ENCODE results near the gene SHCBP1. TPM values are rescaled to one million over a fixed set of nuclear protein-coding genes. Genes with fewer than 3 reads are reported as not detected.

The SHCBP1 gene
- total and polyA plus RNA-seq, 9 of the 15 experiments (the other 6 are each of a cell fraction or from before 2014, with no cell fraction given) = 6.2 to 29.6 (median 19.7) TPM

DNA sequence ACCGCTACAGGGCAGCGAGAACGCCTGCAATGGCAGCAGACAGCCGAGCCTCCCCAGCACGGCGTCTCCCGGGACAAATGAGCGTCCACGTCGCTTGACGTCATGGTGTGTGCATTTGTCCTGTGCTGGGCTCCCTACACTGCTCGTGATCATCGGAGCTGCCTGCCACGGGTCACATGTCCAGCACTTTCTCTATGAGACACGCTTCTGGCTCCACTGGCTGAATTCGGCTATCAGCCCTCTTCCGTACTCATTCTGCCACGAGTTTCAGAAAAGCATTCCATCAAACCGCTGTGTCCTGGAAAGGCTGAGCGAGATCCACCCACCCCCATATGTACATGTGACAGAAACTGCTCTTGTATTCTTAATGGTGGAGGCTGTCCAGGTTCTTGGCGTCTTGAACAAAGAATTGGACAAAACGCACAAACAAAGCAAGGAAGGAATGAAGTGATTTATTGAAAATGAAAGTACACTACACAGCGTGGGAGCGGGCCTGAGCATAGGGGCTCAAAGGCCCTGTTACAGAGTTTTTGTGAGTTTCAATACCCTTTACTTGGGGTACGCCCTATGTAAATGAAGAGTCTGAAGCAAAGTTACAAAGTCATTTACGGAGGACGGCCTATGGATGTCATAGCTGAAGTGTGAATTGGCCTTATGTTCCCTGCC, 28.5 kb upstream of the SHCBP1 start (continued):
- TF ChIP-seq CAMTA2 (CRISPR knock-in tag; conservative IDR thresholded peaks at IDR 0.05) (no peak), RCOR1 (IDR thresholded peaks at IDR 0.05; ENCODE audit: borderline replicate concordance in 1 of 2, low read depth in 2 of 2, low read length in 2 of 2) (no peak), MTA2 (IDR thresholded peaks at IDR 0.05; ENCODE audit: low read depth) (no peak), TCF15 (CRISPR knock-in tag; IDR thresholded peaks at IDR 0.05) (no peak), PCBP2 (IDR thresholded peaks at IDR 0.05; ENCODE audit: low read depth, low read length, poor library complexity, severe bottlenecking) (no peak), ZNF449 (CRISPR knock-in tag; IDR thresholded peaks at IDR 0.05) (no peak), POLR2G (IDR thresholded peaks at IDR 0.05; ENCODE audit: low read depth, low read length) (no peak), MAFF (IDR thresholded peaks at IDR 0.05; ENCODE audit: low read length) (no peak), MYC (IDR thresholded peaks at IDR 0.05; ENCODE audit: low read depth, low read length) (peak; percentile 23; the same call in 1 of the 2 replicates), MYC (CRISPR knock-in tag; IDR thresholded peaks at IDR 0.05; ENCODE audit: borderline replicate concordance, low read depth) (0 out of 2 replicates have a peak, but pooled peaks have one; percentile 16), ZNF764 (CRISPR knock-in tag; IDR thresholded peaks at IDR 0.05; ENCODE audit: low read depth) (no peak), L3MBTL2 (IDR thresholded peaks at IDR 0.05) (peak; percentile 62; the same call in 1 of the 2 replicates)
- TF ChIP-seq, protein P1, sequence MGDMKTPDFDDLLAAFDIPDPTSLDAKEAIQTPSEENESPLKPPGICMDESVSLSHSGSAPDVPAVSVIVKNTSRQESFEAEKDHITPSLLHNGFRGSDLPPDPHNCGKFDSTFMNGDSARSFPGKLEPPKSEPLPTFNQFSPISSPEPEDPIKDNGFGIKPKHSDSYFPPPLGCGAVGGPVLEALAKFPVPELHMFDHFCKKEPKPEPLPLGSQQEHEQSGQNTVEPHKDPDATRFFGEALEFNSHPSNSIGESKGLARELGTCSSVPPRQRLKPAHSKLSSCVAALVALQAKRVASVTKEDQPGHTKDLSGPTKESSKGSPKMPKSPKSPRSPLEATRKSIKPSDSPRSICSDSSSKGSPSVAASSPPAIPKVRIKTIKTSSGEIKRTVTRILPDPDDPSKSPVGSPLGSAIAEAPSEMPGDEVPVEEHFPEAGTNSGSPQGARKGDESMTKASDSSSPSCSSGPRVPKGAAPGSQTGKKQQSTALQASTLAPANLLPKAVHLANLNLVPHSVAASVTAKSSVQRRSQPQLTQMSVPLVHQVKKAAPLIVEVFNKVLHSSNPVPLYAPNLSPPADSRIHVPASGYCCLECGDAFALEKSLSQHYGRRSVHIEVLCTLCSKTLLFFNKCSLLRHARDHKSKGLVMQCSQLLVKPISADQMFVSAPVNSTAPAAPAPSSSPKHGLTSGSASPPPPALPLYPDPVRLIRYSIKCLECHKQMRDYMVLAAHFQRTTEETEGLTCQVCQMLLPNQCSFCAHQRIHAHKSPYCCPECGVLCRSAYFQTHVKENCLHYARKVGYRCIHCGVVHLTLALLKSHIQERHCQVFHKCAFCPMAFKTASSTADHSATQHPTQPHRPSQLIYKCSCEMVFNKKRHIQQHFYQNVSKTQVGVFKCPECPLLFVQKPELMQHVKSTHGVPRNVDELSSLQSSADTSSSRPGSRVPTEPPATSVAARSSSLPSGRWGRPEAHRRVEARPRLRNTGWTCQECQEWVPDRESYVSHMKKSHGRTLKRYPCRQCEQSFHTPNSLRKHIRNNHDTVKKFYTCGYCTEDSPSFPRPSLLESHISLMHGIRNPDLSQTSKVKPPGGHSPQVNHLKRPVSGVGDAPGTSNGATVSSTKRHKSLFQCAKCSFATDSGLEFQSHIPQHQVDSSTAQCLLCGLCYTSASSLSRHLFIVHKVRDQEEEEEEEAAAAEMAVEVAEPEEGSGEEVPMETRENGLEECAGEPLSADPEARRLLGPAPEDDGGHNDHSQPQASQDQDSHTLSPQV (IDR thresholded peaks at IDR 0.05) = no peak
- TF ChIP-seq, protein P2, sequence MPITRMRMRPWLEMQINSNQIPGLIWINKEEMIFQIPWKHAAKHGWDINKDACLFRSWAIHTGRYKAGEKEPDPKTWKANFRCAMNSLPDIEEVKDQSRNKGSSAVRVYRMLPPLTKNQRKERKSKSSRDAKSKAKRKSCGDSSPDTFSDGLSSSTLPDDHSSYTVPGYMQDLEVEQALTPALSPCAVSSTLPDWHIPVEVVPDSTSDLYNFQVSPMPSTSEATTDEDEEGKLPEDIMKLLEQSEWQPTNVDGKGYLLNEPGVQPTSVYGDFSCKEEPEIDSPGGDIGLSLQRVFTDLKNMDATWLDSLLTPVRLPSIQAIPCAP (CRISPR knock-in tag; IDR thresholded peaks at IDR 0.05; ENCODE audit: borderline replicate concordance) = no peak
- TF ChIP-seq, protein P3, sequence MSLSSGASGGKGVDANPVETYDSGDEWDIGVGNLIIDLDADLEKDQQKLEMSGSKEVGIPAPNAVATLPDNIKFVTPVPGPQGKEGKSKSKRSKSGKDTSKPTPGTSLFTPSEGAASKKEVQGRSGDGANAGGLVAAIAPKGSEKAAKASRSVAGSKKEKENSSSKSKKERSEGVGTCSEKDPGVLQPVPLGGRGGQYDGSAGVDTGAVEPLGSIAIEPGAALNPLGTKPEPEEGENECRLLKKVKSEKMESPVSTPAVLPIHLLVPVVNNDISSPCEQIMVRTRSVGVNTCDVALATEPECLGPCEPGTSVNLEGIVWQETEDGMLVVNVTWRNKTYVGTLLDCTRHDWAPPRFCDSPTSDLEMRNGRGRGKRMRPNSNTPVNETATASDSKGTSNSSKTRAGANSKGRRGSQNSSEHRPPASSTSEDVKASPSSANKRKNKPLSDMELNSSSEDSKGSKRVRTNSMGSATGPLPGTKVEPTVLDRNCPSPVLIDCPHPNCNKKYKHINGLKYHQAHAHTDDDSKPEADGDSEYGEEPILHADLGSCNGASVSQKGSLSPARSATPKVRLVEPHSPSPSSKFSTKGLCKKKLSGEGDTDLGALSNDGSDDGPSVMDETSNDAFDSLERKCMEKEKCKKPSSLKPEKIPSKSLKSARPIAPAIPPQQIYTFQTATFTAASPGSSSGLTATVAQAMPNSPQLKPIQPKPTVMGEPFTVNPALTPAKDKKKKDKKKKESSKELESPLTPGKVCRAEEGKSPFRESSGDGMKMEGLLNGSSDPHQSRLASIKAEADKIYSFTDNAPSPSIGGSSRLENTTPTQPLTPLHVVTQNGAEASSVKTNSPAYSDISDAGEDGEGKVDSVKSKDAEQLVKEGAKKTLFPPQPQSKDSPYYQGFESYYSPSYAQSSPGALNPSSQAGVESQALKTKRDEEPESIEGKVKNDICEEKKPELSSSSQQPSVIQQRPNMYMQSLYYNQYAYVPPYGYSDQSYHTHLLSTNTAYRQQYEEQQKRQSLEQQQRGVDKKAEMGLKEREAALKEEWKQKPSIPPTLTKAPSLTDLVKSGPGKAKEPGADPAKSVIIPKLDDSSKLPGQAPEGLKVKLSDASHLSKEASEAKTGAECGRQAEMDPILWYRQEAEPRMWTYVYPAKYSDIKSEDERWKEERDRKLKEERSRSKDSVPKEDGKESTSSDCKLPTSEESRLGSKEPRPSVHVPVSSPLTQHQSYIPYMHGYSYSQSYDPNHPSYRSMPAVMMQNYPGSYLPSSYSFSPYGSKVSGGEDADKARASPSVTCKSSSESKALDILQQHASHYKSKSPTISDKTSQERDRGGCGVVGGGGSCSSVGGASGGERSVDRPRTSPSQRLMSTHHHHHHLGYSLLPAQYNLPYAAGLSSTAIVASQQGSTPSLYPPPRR (CRISPR knock-in tag; IDR thresholded peaks at IDR 0.05; ENCODE audit: borderline replicate concordance) = no peak

Measured in K562 (cell line).